Uterus (tissue), 2 donors: ENCODE data around the gene NRTN.

ENCODE experiments used
- CTCF ChIP-seq, 4 experiments: fragments of 200-600 bp in 2 of 4; fragments of 450-650 bp in 2 of 4; sonication (generic) in 2 of 4; IDR thresholded peaks; one replicate each; pipeline ENCODE4 v1.5.1; 2016 to 2019; ENCODE audit warnings: antibody characterized with exemption in 4 of 4, mild to moderate bottlenecking in 2 of 4, moderate library complexity in 1 of 4
- POLR2A ChIP-seq, 2 donors: fragments of 450-650 bp; IDR thresholded peaks; one replicate each; pipeline ENCODE4 v1.6.1; 2016; ENCODE audit warnings: antibody characterized with exemption in 2 of 2, mild to moderate bottlenecking in 1 of 2, moderate library complexity in 1 of 2

DNA sequence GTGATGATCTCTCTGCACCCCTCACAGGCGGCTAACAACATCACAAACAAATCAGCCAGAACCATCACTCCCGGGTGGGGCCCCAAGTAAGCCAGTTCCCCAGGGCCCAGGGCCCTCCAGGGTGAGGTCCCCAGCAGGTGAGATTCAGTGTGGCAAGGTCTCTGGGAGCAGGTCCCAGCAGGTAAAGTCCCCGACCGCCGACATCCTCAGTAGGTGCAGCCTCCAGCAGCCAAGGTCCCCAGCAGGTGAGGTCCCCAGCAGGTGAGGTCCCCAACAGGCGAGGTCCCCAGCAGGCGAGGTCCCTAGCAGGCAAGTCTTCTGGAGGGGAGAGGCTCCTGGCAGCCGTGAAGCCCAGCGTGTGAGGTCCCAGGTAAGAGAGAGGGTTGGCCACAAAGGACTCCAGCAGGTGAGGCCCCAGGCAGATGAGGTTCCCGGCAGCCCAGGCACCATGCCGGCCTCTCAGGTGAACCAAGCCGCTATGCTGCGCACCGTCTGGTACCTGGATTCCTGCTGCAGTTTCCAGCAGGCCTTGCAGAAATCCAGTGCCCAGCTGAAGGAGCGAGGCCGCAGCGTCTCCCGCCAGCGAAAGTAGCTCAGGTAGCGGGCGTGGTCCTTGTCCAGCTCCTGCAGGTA lies 38.5 kb downstream of the NRTN start:
- no peak for TF ChIP-seq CTCF (IDR thresholded peaks at IDR 0.05)
- TF ChIP-seq POLR2A (IDR thresholded peaks at IDR 0.05) = no peak
